HEK293 (cell line): ENCODE results near the gene PIANP.

Experiments used
- BCL11A ChIP-seq: fragments of 450-650 bp; formaldehyde crosslinking; IDR thresholded peaks from 2 replicates; pipeline ENCODE4 v1.5.1; 2016; ENCODE audit warnings: low read depth, missing biosample characterization, missing genetic modification characterization
- BCL6B ChIP-seq: fragments of 450-650 bp; formaldehyde crosslinking; IDR thresholded peaks from 2 replicates; pipeline ENCODE4 v1.5.1; 2017; ENCODE audit warnings: missing biosample characterization, missing genetic modification characterization
- EGR2 ChIP-seq: fragments of 450-650 bp; formaldehyde crosslinking; IDR thresholded peaks from 2 replicates; pipeline ENCODE4 v1.5.1; 2016; ENCODE audit warnings: low read depth, missing biosample characterization, missing genetic modification characterization
- HIC1 ChIP-seq: fragments of 450-650 bp; formaldehyde crosslinking; IDR thresholded peaks from 2 replicates; pipeline ENCODE4 v1.5.1; 2016; ENCODE audit warnings: missing biosample characterization, missing genetic modification characterization
- MEIS1 ChIP-seq: sonication (generic); formaldehyde crosslinking; IDR thresholded peaks from 2 replicates; pipeline ENCODE4 v1.8.1; 2022; ENCODE audit warnings: missing genetic modification reagents, mild to moderate bottlenecking, borderline replicate concordance
- OVOL3 ChIP-seq: fragments of 450-650 bp; formaldehyde crosslinking; IDR thresholded peaks from 2 replicates; pipeline ENCODE4 v1.5.1; 2016; ENCODE audit warnings: missing biosample characterization, missing genetic modification characterization
- PRDM1 ChIP-seq: fragments of 450-650 bp; formaldehyde crosslinking; IDR thresholded peaks from 2 replicates; pipeline ENCODE4; 2016; ENCODE audit warnings: missing biosample characterization, missing genetic modification characterization
- REPIN1 ChIP-seq: fragments of 450-650 bp; formaldehyde crosslinking; IDR thresholded peaks from 2 replicates; pipeline ENCODE4 v1.5.1; 2017; ENCODE audit warnings: missing biosample characterization, missing genetic modification characterization, low read depth
- SP7 ChIP-seq: fragments of 450-650 bp; formaldehyde crosslinking; IDR thresholded peaks from 2 replicates; pipeline ENCODE4 v1.5.1; 2016; ENCODE audit warnings: missing biosample characterization, missing genetic modification characterization
- YY2 ChIP-seq: fragments of 450-650 bp; formaldehyde crosslinking; IDR thresholded peaks from 2 replicates; pipeline ENCODE4 v1.5.1; 2016; ENCODE audit warnings: missing biosample characterization, missing genetic modification characterization
- ZBTB10 ChIP-seq: fragments of 450-650 bp; formaldehyde crosslinking; IDR thresholded peaks from 2 replicates; pipeline ENCODE4 v1.5.1; 2016; ENCODE audit warnings: missing biosample characterization, missing genetic modification characterization
- ZBTB21 ChIP-seq: fragments of 450-650 bp; formaldehyde crosslinking; IDR thresholded peaks from 2 replicates; pipeline ENCODE4 v1.5.1; 2017; ENCODE audit warnings: missing biosample characterization, missing genetic modification characterization
- ZBTB44 ChIP-seq: fragments of 450-650 bp; IDR thresholded peaks from 2 replicates; pipeline ENCODE4 v1.5.1; 2018; ENCODE audit warnings: missing biosample characterization, mild to moderate bottlenecking, missing genetic modification characterization
- ZFP69B ChIP-seq: fragments of 450-650 bp; formaldehyde crosslinking; IDR thresholded peaks from 2 replicates; pipeline ENCODE4 v1.5.1; 2016; ENCODE audit warnings: missing biosample characterization, missing genetic modification characterization
- ZNF148 ChIP-seq: fragments of 450-650 bp; formaldehyde crosslinking; IDR thresholded peaks from 2 replicates; pipeline ENCODE4 v1.5.0; 2017; ENCODE audit warnings: missing biosample characterization, missing genetic modification characterization, borderline replicate concordance
- ZNF248 ChIP-seq: fragments of 450-650 bp; formaldehyde crosslinking; IDR thresholded peaks from 2 replicates; pipeline ENCODE4 v1.5.1; 2017; ENCODE audit warnings: missing biosample characterization, missing genetic modification characterization
- ZNF324 ChIP-seq: fragments of 450-650 bp; formaldehyde crosslinking; IDR thresholded peaks from 2 replicates; pipeline ENCODE4 v1.5.1; 2016; ENCODE audit warnings: missing biosample characterization, missing genetic modification characterization
- ZNF341 ChIP-seq: fragments of 450-650 bp; formaldehyde crosslinking; IDR thresholded peaks from 2 replicates; pipeline ENCODE4; 2016; ENCODE audit warnings: low read depth, missing biosample characterization, missing genetic modification characterization
- ZNF37A ChIP-seq: fragments of 450-650 bp; IDR thresholded peaks from 2 replicates; pipeline ENCODE4 v1.5.1; 2018; ENCODE audit warnings: missing biosample characterization, missing genetic modification characterization
- ZNF394 ChIP-seq: fragments of 450-650 bp; formaldehyde crosslinking; IDR thresholded peaks from 2 replicates; pipeline ENCODE4 v1.5.1; 2016; ENCODE audit warnings: missing biosample characterization, missing genetic modification characterization, mild to moderate bottlenecking, moderate library complexity, borderline replicate concordance
- ZNF423 ChIP-seq: fragments of 450-650 bp; formaldehyde crosslinking; IDR thresholded peaks from 2 replicates; pipeline ENCODE4 v1.5.1; 2016; ENCODE audit warnings: missing biosample characterization, missing genetic modification characterization
- ZNF501 ChIP-seq: fragments of 450-650 bp; formaldehyde crosslinking; IDR thresholded peaks from 2 replicates; pipeline ENCODE4 v1.5.1; 2016; ENCODE audit warnings: missing biosample characterization, missing genetic modification characterization
- ZNF529 ChIP-seq: fragments of 450-650 bp; formaldehyde crosslinking; IDR thresholded peaks from 2 replicates; pipeline ENCODE4 v1.5.1; 2017; ENCODE audit warnings: missing genetic modification characterization, missing biosample characterization; ENCODE audit not compliant: insufficient replicate concordance
- ZNF621 ChIP-seq: fragments of 450-650 bp; formaldehyde crosslinking; IDR thresholded peaks from 2 replicates; pipeline ENCODE4 v1.5.1; 2017; ENCODE audit warnings: missing biosample characterization, missing genetic modification characterization
- ZNF629 ChIP-seq: fragments of 450-650 bp; formaldehyde crosslinking; IDR thresholded peaks from 2 replicates; pipeline ENCODE4 v1.5.1; 2017; ENCODE audit warnings: missing biosample characterization, missing genetic modification characterization
- ZNF677 ChIP-seq: fragments of 450-650 bp; IDR thresholded peaks from 2 replicates; pipeline ENCODE4 v1.5.0; 2018; ENCODE audit warnings: missing biosample characterization, mild to moderate bottlenecking, missing genetic modification characterization, moderate library complexity
- ZNF701 ChIP-seq: fragments of 450-650 bp; formaldehyde crosslinking; IDR thresholded peaks from 2 replicates; pipeline ENCODE4 v1.5.1; 2016; ENCODE audit warnings: missing biosample characterization, missing genetic modification characterization
- ZNF704 ChIP-seq: fragments of 450-650 bp; formaldehyde crosslinking; IDR thresholded peaks from 2 replicates; pipeline ENCODE4 v1.5.1; 2016; ENCODE audit warnings: missing biosample characterization, missing genetic modification characterization

PIANP gene

GRCh38 chr12:6699989-6700645, 498 bp downstream of the PIANP start (continued):
- TF ChIP-seq ZNF148 (tag by site-specific recombination) (no peak), ZBTB21 (no peak), HIC1 (tag by site-specific recombination) (no peak), ZNF629 (tag by site-specific recombination) (no peak; the same call in 1 of the 2 replicates), SP7 (tag by site-specific recombination) (no peak), BCL6B (no peak), ZNF677 (tag by site-specific recombination) (no peak), ZBTB44 (no peak), ZNF529 (no peak), ZNF324 (no peak), BCL11A (tag by site-specific recombination) (no peak), ZNF621 (tag by site-specific recombination) (no peak), MEIS1 (CRISPR knock-in tag) (no peak), EGR2 (peak; percentile 37; the same call in 1 of the 2 replicates), ZBTB10 (tag by site-specific recombination) (peak; percentile 60; the same call in 1 of the 2 replicates), ZNF501 (tag by site-specific recombination) (no peak), ZFP69B (no peak), OVOL3 (no peak), REPIN1 (no peak), ZNF248 (tag by site-specific recombination) (no peak), ZNF423 (no peak), ZNF37A (tag by site-specific recombination) (no peak), ZNF341 (0 out of 2 replicates have a peak, but pooled peaks have one; percentile 8), YY2 (tag by site-specific recombination) (peak; percentile 13; the same call in 1 of the 2 replicates), ZNF704 (tag by site-specific recombination) (no peak), PRDM1 (tag by site-specific recombination) (no peak), ZNF394 (tag by site-specific recombination) (no peak), ZNF701 (tag by site-specific recombination) (no peak)
